Measurements from ENCODE around the gene PHOSPHO2.

DNA sequence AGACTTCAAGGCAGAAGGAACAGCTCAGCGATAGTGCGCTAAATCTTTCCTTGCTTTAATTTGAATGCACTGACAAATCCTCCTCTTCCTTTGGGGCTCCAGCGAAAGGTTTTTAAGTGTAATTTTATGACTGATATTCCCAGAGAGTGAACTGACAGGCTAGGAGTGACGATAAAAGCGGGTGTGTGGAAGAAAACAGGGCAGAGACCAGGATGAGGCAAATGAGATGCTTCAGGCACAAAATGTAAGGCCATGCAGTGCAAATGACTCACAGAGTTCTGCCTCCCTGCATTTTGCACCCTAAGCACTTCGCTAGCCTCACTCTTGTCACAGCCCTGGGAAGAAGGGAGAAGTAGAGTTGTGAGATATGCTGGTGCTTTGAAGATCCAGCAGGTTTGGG, 54.0 kb downstream of the PHOSPHO2 start:
- TF ChIP-seq KLF9 (tag by site-specific recombination; IDR thresholded peaks at IDR 0.05; ENCODE audit: low read depth) = no peak
- TF ChIP-seq, protein P1, sequence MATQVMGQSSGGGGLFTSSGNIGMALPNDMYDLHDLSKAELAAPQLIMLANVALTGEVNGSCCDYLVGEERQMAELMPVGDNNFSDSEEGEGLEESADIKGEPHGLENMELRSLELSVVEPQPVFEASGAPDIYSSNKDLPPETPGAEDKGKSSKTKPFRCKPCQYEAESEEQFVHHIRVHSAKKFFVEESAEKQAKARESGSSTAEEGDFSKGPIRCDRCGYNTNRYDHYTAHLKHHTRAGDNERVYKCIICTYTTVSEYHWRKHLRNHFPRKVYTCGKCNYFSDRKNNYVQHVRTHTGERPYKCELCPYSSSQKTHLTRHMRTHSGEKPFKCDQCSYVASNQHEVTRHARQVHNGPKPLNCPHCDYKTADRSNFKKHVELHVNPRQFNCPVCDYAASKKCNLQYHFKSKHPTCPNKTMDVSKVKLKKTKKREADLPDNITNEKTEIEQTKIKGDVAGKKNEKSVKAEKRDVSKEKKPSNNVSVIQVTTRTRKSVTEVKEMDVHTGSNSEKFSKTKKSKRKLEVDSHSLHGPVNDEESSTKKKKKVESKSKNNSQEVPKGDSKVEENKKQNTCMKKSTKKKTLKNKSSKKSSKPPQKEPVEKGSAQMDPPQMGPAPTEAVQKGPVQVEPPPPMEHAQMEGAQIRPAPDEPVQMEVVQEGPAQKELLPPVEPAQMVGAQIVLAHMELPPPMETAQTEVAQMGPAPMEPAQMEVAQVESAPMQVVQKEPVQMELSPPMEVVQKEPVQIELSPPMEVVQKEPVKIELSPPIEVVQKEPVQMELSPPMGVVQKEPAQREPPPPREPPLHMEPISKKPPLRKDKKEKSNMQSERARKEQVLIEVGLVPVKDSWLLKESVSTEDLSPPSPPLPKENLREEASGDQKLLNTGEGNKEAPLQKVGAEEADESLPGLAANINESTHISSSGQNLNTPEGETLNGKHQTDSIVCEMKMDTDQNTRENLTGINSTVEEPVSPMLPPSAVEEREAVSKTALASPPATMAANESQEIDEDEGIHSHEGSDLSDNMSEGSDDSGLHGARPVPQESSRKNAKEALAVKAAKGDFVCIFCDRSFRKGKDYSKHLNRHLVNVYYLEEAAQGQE (tag by site-specific recombination; IDR thresholded peaks at IDR 0.05) = no peak
- no peak for TF ChIP-seq ZNF621 (tag by site-specific recombination; IDR thresholded peaks at IDR 0.05)
- no peak for TF ChIP-seq ZNF133 (tag by site-specific recombination; IDR thresholded peaks at IDR 0.05)
- no peak for TF ChIP-seq ZNF843 (tag by site-specific recombination; IDR thresholded peaks at IDR 0.05)
- TF ChIP-seq, protein P2, sequence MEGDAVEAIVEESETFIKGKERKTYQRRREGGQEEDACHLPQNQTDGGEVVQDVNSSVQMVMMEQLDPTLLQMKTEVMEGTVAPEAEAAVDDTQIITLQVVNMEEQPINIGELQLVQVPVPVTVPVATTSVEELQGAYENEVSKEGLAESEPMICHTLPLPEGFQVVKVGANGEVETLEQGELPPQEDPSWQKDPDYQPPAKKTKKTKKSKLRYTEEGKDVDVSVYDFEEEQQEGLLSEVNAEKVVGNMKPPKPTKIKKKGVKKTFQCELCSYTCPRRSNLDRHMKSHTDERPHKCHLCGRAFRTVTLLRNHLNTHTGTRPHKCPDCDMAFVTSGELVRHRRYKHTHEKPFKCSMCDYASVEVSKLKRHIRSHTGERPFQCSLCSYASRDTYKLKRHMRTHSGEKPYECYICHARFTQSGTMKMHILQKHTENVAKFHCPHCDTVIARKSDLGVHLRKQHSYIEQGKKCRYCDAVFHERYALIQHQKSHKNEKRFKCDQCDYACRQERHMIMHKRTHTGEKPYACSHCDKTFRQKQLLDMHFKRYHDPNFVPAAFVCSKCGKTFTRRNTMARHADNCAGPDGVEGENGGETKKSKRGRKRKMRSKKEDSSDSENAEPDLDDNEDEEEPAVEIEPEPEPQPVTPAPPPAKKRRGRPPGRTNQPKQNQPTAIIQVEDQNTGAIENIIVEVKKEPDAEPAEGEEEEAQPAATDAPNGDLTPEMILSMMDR (tag by site-specific recombination; IDR thresholded peaks at IDR 0.05) = no peak
- TF ChIP-seq ZNF175 (tag by site-specific recombination; IDR thresholded peaks at IDR 0.05) = no peak
- TF ChIP-seq ZNF274 (IDR thresholded peaks at IDR 0.05; ENCODE audit: low read length) = no peak
- TF ChIP-seq ZNF274 (tag by site-specific recombination; IDR thresholded peaks at IDR 0.05; ENCODE audit: borderline replicate concordance) = no peak

All from HEK293 (cell line).